OCI-LY1 (cell line): ENCODE results near the gene ZNF503.

ENCODE experiments used
- CTCF ChIP-seq: fragments of 200-600 bp; sonication (generic), shearing (Covaris generic); IDR thresholded peaks from 2 replicates; pipeline ENCODE4 v1.5.1; 2017; ENCODE audit warnings: mild to moderate bottlenecking, antibody characterized with exemption, low read length, moderate library complexity, mixed read lengths
- EZH2 ChIP-seq: fragments of 200-600 bp; sonication (generic), shearing (Covaris generic); IDR thresholded peaks from 2 replicates; pipeline ENCODE4 v1.8.0; 2017; ENCODE audit warnings: borderline replicate concordance, mixed run types, mild to moderate bottlenecking, antibody characterized with exemption, low read length, moderate library complexity, mixed read lengths

GRCh38 chr10:75367901-75368300, 33.7 kb downstream of the ZNF503 start:
- TF ChIP-seq CTCF (no peak), EZH2 (no peak)
